A549 (cell line): ENCODE measurements around the gene ANGEL1. TPM values are rescaled to one million over a fixed set of nuclear protein-coding genes. Genes with fewer than 3 reads are reported as not detected.

ENCODE experiments used
- ATAC-seq, 2 experiments: fragments of 200-7000 bp in 1 of 2; fragments of >200 bp in 1 of 2; cut with Nextera tagmentation in 1 of 2; cut with Tn5 transposase in 1 of 2; 3 replicates each; pipeline versions ENCODE4 v1.8.0 to v1.9.1; 2018 to 2020; ENCODE audit warnings: mild to moderate bottlenecking in 1 of 2, moderate library complexity in 1 of 2
- CTCF ChIA-PET: fragments of 300-600 bp; sonication (Branson Sonifier 250); formaldehyde crosslinking; extraction: SDS; loops from one replicate; lab custom pipeline; 2021; ENCODE audit warnings: antibody characterized with exemption, inconsistent platforms; lab: Yijun Ruan, JAX
- POLR2A ChIA-PET: fragments of 350-600 bp; formaldehyde crosslinking; extraction: SDS; loops from one replicate; lab custom pipeline; 2021; ENCODE audit warnings: antibody characterized with exemption, inconsistent platforms; lab: Yijun Ruan, JAX
- DNase-seq, 2 experiments: peaks; one replicate each; pipeline versions ENCODE4 v3.0.0 to v3.0.0-alpha.2; 2011 to 2016; ENCODE audit warnings: low read depth in 1 of 2, low spot score in 1 of 2
- FAIRE-seq: peaks from 2 replicates; lab custom pipeline; 2011; peaks lifted over from hg19 to GRCh38; lab: Jason Lieb, UNC
- H3K27ac ChIP-seq, 2 experiments: fragments of >200 bp; sonication (Bioruptor Twin); formaldehyde crosslinking; 3 replicates each; pipeline ENCODE4 v1.5.1; 2016 to 2017
- H3K4me1 ChIP-seq: fragments of >200 bp; sonication (Bioruptor Twin); formaldehyde crosslinking; 3 replicates; pipeline ENCODE4 v1.6.1; 2016
- H3K4me2 ChIP-seq: fragments of >200 bp; sonication (Bioruptor Twin); formaldehyde crosslinking; 3 replicates; pipeline ENCODE4 v1.6.1; 2016
- H3K4me3 ChIP-seq: fragments of >200 bp; sonication (Bioruptor Twin); formaldehyde crosslinking; 3 replicates; pipeline ENCODE4 v1.5.1; 2016
- H3K9me3 ChIP-seq: fragments of >200 bp; sonication (Bioruptor Twin); formaldehyde crosslinking; 3 replicates; pipeline ENCODE4 v1.6.1; 2016
- BHLHE40 ChIP-seq: IDR thresholded peaks from 2 replicates; pipeline ENCODE4 v1.6.1; 2012; ENCODE audit warnings: low read depth, low read length, inconsistent platforms
- CEBPB ChIP-seq, 2 experiments: fragments of >200 bp in 1 of 2; sonication (Bioruptor Twin) in 1 of 2; formaldehyde crosslinking in 1 of 2; IDR thresholded peaks; 2 replicates each; pipeline ENCODE4 v1.6.1; 2012 to 2016
- CHD4 ChIP-seq: fragments of 200-600 bp; sonication (generic); IDR thresholded peaks from 2 replicates; pipeline ENCODE4 v1.6.1; 2016; ENCODE audit warnings: antibody characterized with exemption, mild to moderate bottlenecking, borderline replicate concordance
- EHMT2 ChIP-seq: fragments of 200-600 bp; sonication (generic); IDR thresholded peaks from 2 replicates; pipeline ENCODE4 v1.6.1; 2016; ENCODE audit warnings: antibody characterized with exemption, low read depth, mild to moderate bottlenecking, moderate library complexity
- EP300 ChIP-seq, 2 experiments: fragments of >200 bp; sonication (Bioruptor Twin); formaldehyde crosslinking; IDR thresholded peaks; 2 replicates in 1 of 2; 3 replicates in 1 of 2; pipeline ENCODE4 v1.6.1; 2016 to 2017
- FOSL2 ChIP-seq, 2 experiments: fragments of 450-650 bp in 1 of 2; fragments of >200 bp in 1 of 2; sonication (Bioruptor Twin) in 1 of 2; formaldehyde crosslinking; IDR thresholded peaks; 2 replicates each; pipeline versions ENCODE4 v1.5.0 to v1.6.1; 2016 to 2020; ENCODE audit warnings: mild to moderate bottlenecking in 1 of 2, moderate library complexity in 1 of 2
- FOXS1 ChIP-seq: fragments of 250-450 bp; sonication (Bioruptor Pico); IDR thresholded peaks from 2 replicates; pipeline ENCODE4 v1.5.0; 2020; ENCODE audit warnings: mild to moderate bottlenecking, moderate library complexity
- GATA3 ChIP-seq: IDR thresholded peaks from 2 replicates; pipeline ENCODE4 v1.6.1; 2012; ENCODE audit warnings: borderline replicate concordance
- HEYL ChIP-seq: fragments of 250-450 bp; sonication (Bioruptor Pico); IDR thresholded peaks from 2 replicates; pipeline ENCODE4 v1.8.0; 2021; ENCODE audit warnings: mild to moderate bottlenecking, moderate library complexity
- JUNB ChIP-seq: fragments of >200 bp; sonication (Bioruptor Twin); formaldehyde crosslinking; IDR thresholded peaks from 2 replicates; pipeline ENCODE4 v1.6.1; 2016
- NPAS2 ChIP-seq: fragments of 250-450 bp; sonication (Bioruptor Pico); IDR thresholded peaks from 2 replicates; pipeline ENCODE4 v1.8.0; 2022; ENCODE audit warnings: mild to moderate bottlenecking, moderate library complexity, borderline replicate concordance
- PHF8 ChIP-seq: fragments of 200-600 bp; sonication (generic); IDR thresholded peaks from 2 replicates; pipeline ENCODE4 v1.6.1; 2016; ENCODE audit warnings: low read depth, mild to moderate bottlenecking, antibody characterized with exemption, moderate library complexity, borderline replicate concordance
- POLR2AphosphoS2 ChIP-seq: conservative IDR thresholded peaks from 2 replicates; pipeline ENCODE4 v1.6.1; 2012; ENCODE audit warnings: low read length, improper control_type of control experiment, inconsistent platforms
- RAD21 ChIP-seq, 2 experiments: fragments of >200 bp in 1 of 2; sonication (Bioruptor Twin) in 1 of 2; formaldehyde crosslinking in 1 of 2; IDR thresholded peaks in 1 of 2; conservative IDR thresholded peaks in 1 of 2; 2 replicates in 1 of 2; 3 replicates in 1 of 2; pipeline ENCODE4 v1.6.1; 2012 to 2018; ENCODE audit warnings: inconsistent platforms in 1 of 2
- RCOR1 ChIP-seq: fragments of 150-350 bp; IDR thresholded peaks from 2 replicates; pipeline ENCODE4 v1.6.1; 2014; ENCODE audit warnings: antibody characterized with exemption, low read length, low read depth
- RNF2 ChIP-seq: fragments of 200-600 bp; sonication (generic); IDR thresholded peaks from 2 replicates; pipeline ENCODE4 v1.6.1; 2016; ENCODE audit warnings: low read depth, mild to moderate bottlenecking, antibody characterized with exemption, moderate library complexity, borderline replicate concordance
- SMC3 ChIP-seq: fragments of >200 bp; sonication (Bioruptor Twin); formaldehyde crosslinking; IDR thresholded peaks from 3 replicates; pipeline ENCODE4 v1.6.1; 2018; ENCODE audit warnings: inconsistent platforms
- SREBF2 ChIP-seq: fragments of 450-650 bp; IDR thresholded peaks from 2 replicates; pipeline ENCODE4 v1.6.1; 2014; ENCODE audit warnings: mild to moderate bottlenecking, moderate library complexity
- TFCP2L1 ChIP-seq: fragments of 250-450 bp; sonication (Bioruptor Pico); IDR thresholded peaks from 2 replicates; pipeline ENCODE4 v1.5.0; 2021; ENCODE audit warnings: mild to moderate bottlenecking
- ZC3H11A ChIP-seq: fragments of 450-650 bp; IDR thresholded peaks from 2 replicates; pipeline ENCODE4 v1.6.1; 2014; ENCODE audit warnings: antibody characterized with exemption, mild to moderate bottlenecking
- ZFP36 ChIP-seq: fragments of 450-650 bp; IDR thresholded peaks from 2 replicates; pipeline ENCODE4 v1.6.1; 2014; ENCODE audit warnings: borderline replicate concordance; ENCODE audit not compliant: partially characterized antibody
- ZNF302 ChIP-seq: fragments of 250-450 bp; sonication (Bioruptor Pico); IDR thresholded peaks from 2 replicates; pipeline ENCODE4 v1.9.0; 2021; ENCODE audit warnings: inconsistent platforms, mild to moderate bottlenecking, moderate library complexity
- WGBS: methylation state at CpG from one replicate; pipeline ENCODE4 v1.1.6; 2017; ENCODE audit errors: missing lambda C conversion rate; 5-methylcytosine and 5-hydroxymethylcytosine counted together
- polyA plus RNA-seq, 4 experiments: library from polyadenylated mRNA; depleted of rRNA in 3 of 4; stranded (reverse); fragments of >200 nt; fragmentation: RNase III in 1 of 4; extraction: RNeasy Plus Mini Kit Qiagen cat#74134 plus additional on column Dnase treatment in 1 of 4; gene quantifications; 2 replicates in 3 of 4; 3 replicates in 1 of 4; pipeline ENCODE4 v1.2.3, GENCODE V29; 2011 to 2017
- TF ChIP-seq, protein P1 (sequence below): IDR thresholded peaks from 2 replicates; pipeline ENCODE4 v1.6.1; 2012
- TF ChIP-seq, protein P2 (sequence below): fragments of 250-450 bp; sonication (Bioruptor Pico); IDR thresholded peaks from 2 replicates; pipeline ENCODE4 v1.5.0; 2021; ENCODE audit warnings: mild to moderate bottlenecking, moderate library complexity, borderline replicate concordance
- TF ChIP-seq, protein P3 (sequence below): fragments of >200 bp; sonication (Bioruptor Twin); formaldehyde crosslinking; IDR thresholded peaks from 3 replicates; pipeline ENCODE4 v1.5.1; 2016
- TF ChIP-seq, protein P4 (sequence below): IDR thresholded peaks from 2 replicates; pipeline ENCODE4 v1.6.1; 2012

The ANGEL1 gene
- polyA plus RNA-seq, 2 of the 4 experiments (the other 2 are of a cell fraction), result 9.7 to 17.6 TPM

DNA sequence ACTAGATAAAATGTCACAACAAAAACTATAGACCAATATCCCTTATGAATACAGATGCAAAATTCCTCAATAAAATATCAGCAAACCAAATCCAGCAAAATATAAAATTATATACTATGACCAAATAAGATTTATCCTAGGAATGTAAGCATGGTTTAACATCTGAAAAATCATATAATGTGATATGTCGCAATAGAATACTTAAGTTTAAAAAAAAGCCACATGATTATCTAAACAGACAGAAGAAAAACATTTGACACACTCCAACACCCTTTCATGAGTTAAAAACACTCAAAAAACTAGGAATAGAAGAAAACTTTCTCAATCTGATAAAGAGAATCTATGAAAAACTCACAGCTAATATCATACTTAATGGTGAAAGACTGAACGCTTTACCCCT, 20.3 kb downstream of the ANGEL1 start:
- Histone ChIP-seq H3K9me3 (no peaks in the 10 kb centered on the region), H3K4me3 (no peak overlapping the region), H3K4me2 (no peak overlapping the region), H3K27ac (no peak overlapping the region), H3K4me1 (no peaks in the 10 kb centered on the region)
- ChIA-PET POLR2A (no interaction called here), CTCF (no interaction called here)
- FAIRE-seq (peak; percentile 51), ATAC-seq (no peak), DNase-seq (no peak)
- TF ChIP-seq, protein P1, sequence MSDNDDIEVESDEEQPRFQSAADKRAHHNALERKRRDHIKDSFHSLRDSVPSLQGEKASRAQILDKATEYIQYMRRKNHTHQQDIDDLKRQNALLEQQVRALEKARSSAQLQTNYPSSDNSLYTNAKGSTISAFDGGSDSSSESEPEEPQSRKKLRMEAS, result no peak
- TF ChIP-seq, protein P2, sequence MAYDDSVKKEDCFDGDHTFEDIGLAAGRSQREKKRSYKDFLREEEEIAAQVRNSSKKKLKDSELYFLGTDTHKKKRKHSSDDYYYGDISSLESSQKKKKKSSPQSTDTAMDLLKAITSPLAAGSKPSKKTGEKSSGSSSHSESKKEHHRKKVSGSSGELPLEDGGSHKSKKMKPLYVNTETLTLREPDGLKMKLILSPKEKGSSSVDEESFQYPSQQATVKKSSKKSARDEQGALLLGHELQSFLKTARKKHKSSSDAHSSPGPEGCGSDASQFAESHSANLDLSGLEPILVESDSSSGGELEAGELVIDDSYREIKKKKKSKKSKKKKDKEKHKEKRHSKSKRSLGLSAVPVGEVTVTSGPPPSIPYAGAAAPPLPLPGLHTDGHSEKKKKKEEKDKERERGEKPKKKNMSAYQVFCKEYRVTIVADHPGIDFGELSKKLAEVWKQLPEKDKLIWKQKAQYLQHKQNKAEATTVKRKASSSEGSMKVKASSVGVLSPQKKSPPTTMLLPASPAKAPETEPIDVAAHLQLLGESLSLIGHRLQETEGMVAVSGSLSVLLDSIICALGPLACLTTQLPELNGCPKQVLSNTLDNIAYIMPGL (CRISPR knock-in tag), result no peak
- TF ChIP-seq CEBPB (IDR thresholded peaks at IDR 0.05), result peak; percentile 24 to 53; a peak in 2 of 4 replicates
- whole genome bisulfite sequencing, result 90% methylated on average over 2 of the region's 2 CpGs

DNA sequence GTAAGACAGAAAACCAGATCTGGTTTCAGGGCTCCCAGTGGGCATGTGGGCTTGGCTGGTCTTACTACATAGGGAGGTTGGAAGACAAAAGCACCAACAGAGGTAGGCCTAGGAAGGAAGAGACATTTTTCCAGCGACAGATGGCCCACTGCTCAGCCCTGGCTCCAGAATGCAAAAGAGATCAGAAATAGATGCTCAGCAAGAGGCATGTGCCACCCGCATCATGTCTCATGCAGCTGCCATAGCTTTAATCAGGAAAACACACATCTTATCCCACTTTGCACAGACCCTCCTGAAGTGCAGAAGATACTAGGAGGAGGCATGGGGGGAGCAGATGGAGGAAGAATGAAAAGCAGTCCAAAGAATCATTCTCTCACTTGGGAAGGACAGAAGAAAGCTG, 26.1 kb downstream of the ANGEL1 start:
- WGBS, result 94% methylated on average over 2 of the region's 2 CpGs
- Histone ChIP-seq H3K4me3 (no peak overlapping the region), H3K4me2 (no peak overlapping the region), H3K4me1 (no peaks in the 10 kb centered on the region), H3K27ac (no peak overlapping the region), H3K9me3 (no peaks in the 10 kb centered on the region)
- DNase-seq, result no peak
- no peak for FAIRE-seq
- POLR2A ChIA-PET, result no interaction called here
- CTCF ChIA-PET, result interaction anchor here (0.6 to 1.4 kb wide), 5 partner anchors 24 to 222 kb away, joined by 3 to 4 read pairs (median 3); partner anchors contain the start of gene VASH1
- ATAC-seq, result no peak
- TF ChIP-seq FOSL2 (IDR thresholded peaks at IDR 0.05) (no peak), FOSL2 (CRISPR knock-in tag; IDR thresholded peaks at IDR 0.05) (no peak), ZFP36 (no peak)

DNA sequence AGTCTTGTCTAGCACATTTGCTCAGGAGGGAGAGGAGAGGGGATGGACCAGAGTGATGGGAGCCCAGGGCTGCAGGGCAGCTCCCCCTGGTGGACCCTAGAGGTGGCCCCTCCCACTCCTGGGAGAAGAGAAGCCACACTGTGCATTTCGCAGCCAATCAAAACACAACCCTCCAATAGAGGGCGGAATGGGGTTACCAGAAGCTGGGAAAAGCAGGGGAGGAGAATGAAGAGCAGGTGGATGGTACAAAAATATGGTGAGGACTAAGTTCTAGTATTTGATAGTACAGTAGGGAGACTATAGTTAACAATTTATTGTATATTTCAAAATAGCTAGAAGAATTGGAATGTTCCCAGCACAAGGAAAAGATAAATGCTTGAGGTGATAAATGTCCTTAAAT, 27.8 kb downstream of the ANGEL1 start:
- no peaks in the 10 kb centered on the region for H3K4me1 ChIP-seq
- DNase-seq (peak; percentile 78 to 97), ATAC-seq (peak; percentile 93 to 99), FAIRE-seq (peak; percentile 49)
- 35% methylated on average over 2 of the region's 2 CpGs for WGBS
- POLR2A ChIA-PET, result interaction anchor here (0.9 kb wide), 1 partner anchor 28 kb away, joined by 5 read pairs; the partner anchor contains the start of gene ANGEL1
- TF ChIP-seq RAD21 (conservative IDR thresholded peaks at IDR 0.05 in 1 of 2, IDR thresholded peaks at IDR 0.05 in 1 of 2), result peak; percentile 56 to 69
- no peak for TF ChIP-seq GATA3
- TF ChIP-seq, protein P3, sequence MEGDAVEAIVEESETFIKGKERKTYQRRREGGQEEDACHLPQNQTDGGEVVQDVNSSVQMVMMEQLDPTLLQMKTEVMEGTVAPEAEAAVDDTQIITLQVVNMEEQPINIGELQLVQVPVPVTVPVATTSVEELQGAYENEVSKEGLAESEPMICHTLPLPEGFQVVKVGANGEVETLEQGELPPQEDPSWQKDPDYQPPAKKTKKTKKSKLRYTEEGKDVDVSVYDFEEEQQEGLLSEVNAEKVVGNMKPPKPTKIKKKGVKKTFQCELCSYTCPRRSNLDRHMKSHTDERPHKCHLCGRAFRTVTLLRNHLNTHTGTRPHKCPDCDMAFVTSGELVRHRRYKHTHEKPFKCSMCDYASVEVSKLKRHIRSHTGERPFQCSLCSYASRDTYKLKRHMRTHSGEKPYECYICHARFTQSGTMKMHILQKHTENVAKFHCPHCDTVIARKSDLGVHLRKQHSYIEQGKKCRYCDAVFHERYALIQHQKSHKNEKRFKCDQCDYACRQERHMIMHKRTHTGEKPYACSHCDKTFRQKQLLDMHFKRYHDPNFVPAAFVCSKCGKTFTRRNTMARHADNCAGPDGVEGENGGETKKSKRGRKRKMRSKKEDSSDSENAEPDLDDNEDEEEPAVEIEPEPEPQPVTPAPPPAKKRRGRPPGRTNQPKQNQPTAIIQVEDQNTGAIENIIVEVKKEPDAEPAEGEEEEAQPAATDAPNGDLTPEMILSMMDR, result peak; percentile 67
- TF ChIP-seq SMC3, result peak; percentile 65; the same call in 2 of the 3 replicates
- H3K9me3 ChIP-seq, result no peaks in the 10 kb centered on the region
- no peak overlapping the region for H3K4me2 ChIP-seq
- no peak overlapping the region for H3K27ac ChIP-seq
- no peak overlapping the region for H3K4me3 ChIP-seq
- CTCF ChIA-PET, result interaction anchor here (0.6 to 7.9 kb wide), 23 partner anchors 9 to 91 kb away, joined by 3 to 87 read pairs (median 4); partner anchors contain the start of gene ANGEL1

DNA sequence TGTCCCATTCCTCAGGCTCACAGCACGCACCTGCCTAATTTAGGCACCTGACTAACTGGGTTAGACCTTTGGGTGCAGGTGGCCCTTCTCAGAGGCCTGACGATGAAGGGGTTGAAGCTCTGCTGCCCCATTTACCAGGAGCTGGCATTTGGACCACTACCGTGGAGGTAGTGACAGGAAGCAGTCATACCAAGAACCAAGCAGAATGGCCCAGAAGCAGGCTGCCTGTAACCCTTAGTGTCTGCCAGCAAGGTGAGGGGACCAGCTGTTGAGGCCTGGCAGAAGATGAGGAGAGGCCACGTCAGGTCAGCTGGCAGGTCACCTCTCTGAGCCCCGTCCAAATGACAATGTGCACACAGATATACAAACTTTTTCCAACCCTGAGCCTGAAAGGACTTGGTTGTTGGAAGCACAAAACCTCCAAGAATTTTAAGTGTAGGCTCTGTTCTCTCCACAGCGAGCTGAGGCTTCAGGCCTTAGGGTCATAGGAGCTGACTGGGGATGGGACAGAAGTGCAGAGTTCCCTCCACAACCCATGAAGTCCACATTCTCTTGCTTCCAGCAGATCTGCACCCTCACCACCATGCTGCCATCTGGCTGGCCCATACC, 28.3 kb downstream of the ANGEL1 start:
- ChIA-PET CTCF (interaction anchor here (0.6 to 7.9 kb wide), 22 partner anchors 8 to 1447 kb away, joined by 3 to 87 read pairs (median 4); partner anchors contain the start of gene ANGEL1), POLR2A (interaction anchor here (0.9 kb wide), 1 partner anchor 28 kb away, joined by 5 read pairs; the partner anchor contains the start of gene ANGEL1)
- H3K27ac ChIP-seq, result no peak overlapping the region
- WGBS, result 81% methylated on average over 6 of the region's 6 CpGs
- H3K4me1 ChIP-seq, result no peaks in the 10 kb centered on the region
- H3K4me3 ChIP-seq, result no peak overlapping the region
- H3K4me2 ChIP-seq, result no peak overlapping the region
- H3K9me3 ChIP-seq, result no peaks in the 10 kb centered on the region
- FAIRE-seq (no peak), DNase-seq (no peak), ATAC-seq (no peak)
- TF ChIP-seq EHMT2, result no peak
- TF ChIP-seq FOXS1 (CRISPR knock-in tag), result no peak
- TF ChIP-seq POLR2AphosphoS2, result no peak
- no peak for TF ChIP-seq ZNF302 (CRISPR knock-in tag)
- no peak for TF ChIP-seq NPAS2 (CRISPR knock-in tag)
- no peak for TF ChIP-seq SREBF2
- no peak for TF ChIP-seq PHF8
- no peak for TF ChIP-seq BHLHE40
- TF ChIP-seq EP300 (IDR thresholded peaks at IDR 0.05), result no peak
- TF ChIP-seq ZC3H11A, result no peak
- TF ChIP-seq RCOR1, result no peak
- no peak for TF ChIP-seq RNF2
- no peak for TF ChIP-seq JUNB
- TF ChIP-seq CHD4, result no peak
- TF ChIP-seq TFCP2L1 (CRISPR knock-in tag), result no peak
- TF ChIP-seq SMC3, result no peak
- TF ChIP-seq, protein P4, sequence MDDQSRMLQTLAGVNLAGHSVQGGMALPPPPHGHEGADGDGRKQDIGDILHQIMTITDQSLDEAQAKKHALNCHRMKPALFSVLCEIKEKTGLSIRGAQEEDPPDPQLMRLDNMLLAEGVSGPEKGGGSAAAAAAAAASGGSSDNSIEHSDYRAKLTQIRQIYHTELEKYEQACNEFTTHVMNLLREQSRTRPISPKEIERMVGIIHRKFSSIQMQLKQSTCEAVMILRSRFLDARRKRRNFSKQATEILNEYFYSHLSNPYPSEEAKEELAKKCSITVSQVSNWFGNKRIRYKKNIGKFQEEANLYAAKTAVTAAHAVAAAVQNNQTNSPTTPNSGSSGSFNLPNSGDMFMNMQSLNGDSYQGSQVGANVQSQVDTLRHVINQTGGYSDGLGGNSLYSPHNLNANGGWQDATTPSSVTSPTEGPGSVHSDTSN, result no peak
- no peak for TF ChIP-seq HEYL (CRISPR knock-in tag)
